PC-3 (cell line): Measurements from ENCODE around the gene CCDC74B.
"Not testable (repeated sequence)": the region's sequence is repeated elsewhere in the genome, so short reads cannot be mapped to it uniquely, and the experiment has no call there.

Source experiments
- CTCF ChIP-seq: fragments of 300-600 bp; sonication (generic); conservative IDR thresholded peaks from 2 replicates; pipeline ENCODE4 v1.5.1; 2017; ENCODE audit warnings: antibody characterized with exemption, low read depth, mild to moderate bottlenecking, low read length
- EZH2phosphoT487 ChIP-seq: fragments of 300-600 bp; sonication (generic); IDR thresholded peaks from 2 replicates; pipeline ENCODE4 v1.6.1; 2018; ENCODE audit warnings: mild to moderate bottlenecking, antibody characterized with exemption, low read length, borderline replicate concordance

- TF ChIP-seq CTCF, EZH2phosphoT487: not testable (repeated sequence)
Measured at GRCh38 chr2:130129120-130129829, 15.6 kb downstream of the CCDC74B start, which contains the start of gene POTEF.
